Spleen (tissue), 7 donors: ENCODE results near the gene KRTAP10-3.
"Not testable (repeated sequence)": the region's sequence is repeated elsewhere in the genome, so short reads cannot be mapped to it uniquely, and the experiment has no call there.

Experiments used
- CTCF ChIP-seq, 11 experiments: fragments of 200-600 bp in 7 of 11; fragments of 450-650 bp in 4 of 11; sonication (generic) in 4 of 11; IDR thresholded peaks in 8 of 11; conservative IDR thresholded peaks in 3 of 11; 1 replicate in 7 of 11; 2 replicates in 4 of 11; pipeline versions ENCODE4 v1.4.0 to v1.8.0; 2016 to 2021; ENCODE audit warnings: antibody characterized with exemption in 11 of 11, inconsistent platforms in 4 of 11, mild to moderate bottlenecking in 1 of 11
- POLR2A ChIP-seq, 3 donors: fragments of 450-650 bp; IDR thresholded peaks; one replicate each; pipeline ENCODE4 v1.5.1; 2017; ENCODE audit warnings: antibody characterized with exemption in 3 of 3, mild to moderate bottlenecking in 1 of 3
- donor health status: DM: no; HTN: no; CAD: no; lungs with moderate emphysema.
- donor health status: DM: no; HTN: no; CAD: no.
- donor health status: DM: no; HTN: no; CAD: no.

- not testable (repeated sequence) for TF ChIP-seq CTCF (IDR thresholded peaks at IDR 0.05 in 8 of 11, conservative IDR thresholded peaks at IDR 0.05 in 3 of 11); POLR2A (IDR thresholded peaks at IDR 0.05)
Observed at GRCh38 chr21:44591801-44592130, 33.2 kb upstream of the KRTAP10-3 start.
